Measurements from ENCODE around the gene MRTFA. TPM values are rescaled to one million over a fixed set of nuclear protein-coding genes. Genes with fewer than 3 reads are reported as not detected.

Gene MRTFA
- total RNA-seq, 1 donor from 2014 or later = 99.3 TPM

DNA sequence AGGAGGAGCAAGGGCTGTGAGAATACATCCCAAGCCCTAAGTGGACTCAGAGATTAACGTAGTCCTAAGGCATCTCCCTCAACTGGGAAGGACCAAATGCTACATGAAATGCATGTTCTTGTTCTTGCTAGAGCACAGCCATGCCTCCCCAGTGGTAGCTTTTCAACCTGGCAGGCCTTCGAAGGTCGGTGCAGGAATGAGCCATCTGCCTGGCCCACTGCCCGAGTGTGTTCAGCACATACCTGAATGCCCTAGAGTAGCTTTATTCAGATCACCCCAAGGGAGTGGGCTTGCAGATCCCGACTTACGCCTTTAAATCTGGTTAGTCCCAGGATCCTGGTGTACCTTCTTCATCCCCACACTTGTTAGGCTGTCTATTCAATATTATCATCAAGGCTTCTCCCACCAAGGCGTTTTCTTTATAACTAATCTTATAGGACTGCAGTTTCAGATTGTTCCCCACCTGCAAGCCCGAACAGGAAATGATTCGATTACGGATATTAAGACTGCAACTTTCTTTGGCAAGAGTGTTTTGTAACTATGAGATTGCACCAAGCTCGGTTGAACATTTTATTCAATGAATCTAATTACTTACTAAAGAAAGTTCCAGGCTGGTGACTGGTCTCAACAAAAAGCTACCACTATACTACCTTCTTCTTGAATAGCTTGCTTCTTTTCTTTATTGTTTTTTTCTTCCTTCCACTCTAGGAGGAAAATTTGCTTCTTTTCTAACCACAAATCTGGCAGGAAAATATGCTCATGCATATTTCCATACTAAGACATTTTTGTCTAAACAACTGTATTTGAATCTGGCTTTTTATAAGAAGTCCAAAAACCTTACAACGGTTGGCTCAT, 150.5 kb downstream of the MRTFA start:
- Histone ChIP-seq H3K4me3 (no peak overlapping the region), H3K27ac (peak overlapping the region; percentile 16 to 49), H3K36me3 (no peaks in the 10 kb centered on the region), H3K27me3 (no peaks in the 10 kb centered on the region), H3K4me1 (peaks cover 15 to 19% of the 10 kb centered on the region in 2 donors), H3K9me3 (no peaks in the 10 kb centered on the region)
- TF ChIP-seq, protein P1, sequence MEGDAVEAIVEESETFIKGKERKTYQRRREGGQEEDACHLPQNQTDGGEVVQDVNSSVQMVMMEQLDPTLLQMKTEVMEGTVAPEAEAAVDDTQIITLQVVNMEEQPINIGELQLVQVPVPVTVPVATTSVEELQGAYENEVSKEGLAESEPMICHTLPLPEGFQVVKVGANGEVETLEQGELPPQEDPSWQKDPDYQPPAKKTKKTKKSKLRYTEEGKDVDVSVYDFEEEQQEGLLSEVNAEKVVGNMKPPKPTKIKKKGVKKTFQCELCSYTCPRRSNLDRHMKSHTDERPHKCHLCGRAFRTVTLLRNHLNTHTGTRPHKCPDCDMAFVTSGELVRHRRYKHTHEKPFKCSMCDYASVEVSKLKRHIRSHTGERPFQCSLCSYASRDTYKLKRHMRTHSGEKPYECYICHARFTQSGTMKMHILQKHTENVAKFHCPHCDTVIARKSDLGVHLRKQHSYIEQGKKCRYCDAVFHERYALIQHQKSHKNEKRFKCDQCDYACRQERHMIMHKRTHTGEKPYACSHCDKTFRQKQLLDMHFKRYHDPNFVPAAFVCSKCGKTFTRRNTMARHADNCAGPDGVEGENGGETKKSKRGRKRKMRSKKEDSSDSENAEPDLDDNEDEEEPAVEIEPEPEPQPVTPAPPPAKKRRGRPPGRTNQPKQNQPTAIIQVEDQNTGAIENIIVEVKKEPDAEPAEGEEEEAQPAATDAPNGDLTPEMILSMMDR (IDR thresholded peaks at IDR 0.05) = no peak
- DNase-seq (ENCODE audit: low spot score in 2 of 2) = no peak
- intact Hi-C loops (cut with DNase I) = loop anchor here (5.0 kb wide), 2 partner anchors 34 to 49 kb away; no protein-coding TSS in a partner anchor

DNA sequence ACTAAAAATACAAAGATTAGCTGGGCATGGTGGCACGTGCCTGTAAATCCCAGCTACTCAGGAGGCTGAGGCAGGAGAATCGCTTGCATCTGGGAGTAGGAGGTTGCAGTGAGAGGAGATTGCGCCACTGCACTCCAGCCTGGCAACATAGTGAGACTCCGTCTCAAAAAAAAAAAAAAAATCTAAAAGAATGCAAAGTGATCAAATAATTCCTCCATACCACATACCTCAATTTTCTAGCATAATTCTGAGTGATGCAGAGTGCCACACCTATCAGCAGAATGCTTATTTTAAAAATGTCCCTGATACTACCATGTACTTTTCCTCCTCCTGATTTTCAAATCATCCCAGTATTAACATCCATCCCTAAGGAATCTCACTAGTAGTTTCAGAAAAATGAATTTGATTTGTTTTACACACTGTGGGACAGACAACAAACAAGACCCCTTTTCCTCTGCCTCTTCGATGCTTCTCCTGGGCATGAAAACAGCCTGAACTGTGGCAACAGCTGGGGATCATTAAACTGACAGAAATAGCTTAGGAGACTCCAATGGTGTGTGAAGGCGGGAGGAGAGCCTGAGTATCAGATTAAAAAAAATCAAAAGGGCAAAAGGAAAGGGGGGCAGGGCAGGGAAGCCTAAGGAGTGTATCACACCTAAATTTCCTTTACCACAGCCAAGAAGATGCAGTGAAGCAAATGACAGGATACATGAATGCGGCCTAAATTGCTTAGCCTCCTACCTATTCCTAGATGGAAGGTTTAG, 151.4 kb downstream of the MRTFA start:
- H3K36me3 ChIP-seq = no peaks in the 10 kb centered on the region
- no peaks in the 10 kb centered on the region for H3K27me3 ChIP-seq
- TF ChIP-seq, protein P1 (IDR thresholded peaks at IDR 0.05) = no peak
- peak overlapping the region in 1 of 2 donors; percentile 18 for H3K27ac ChIP-seq
- H3K4me3 ChIP-seq = no peak overlapping the region
- intact Hi-C loops (cut with DNase I) = loop anchor here (5.0 kb wide), 2 partner anchors 33 to 48 kb away; no protein-coding TSS in a partner anchor
- no peak for DNase-seq (ENCODE audit: low spot score in 2 of 2)
- H3K4me1 ChIP-seq = peaks cover 15 to 18% of the 10 kb centered on the region in 2 donors
- H3K9me3 ChIP-seq = no peaks in the 10 kb centered on the region

DNA sequence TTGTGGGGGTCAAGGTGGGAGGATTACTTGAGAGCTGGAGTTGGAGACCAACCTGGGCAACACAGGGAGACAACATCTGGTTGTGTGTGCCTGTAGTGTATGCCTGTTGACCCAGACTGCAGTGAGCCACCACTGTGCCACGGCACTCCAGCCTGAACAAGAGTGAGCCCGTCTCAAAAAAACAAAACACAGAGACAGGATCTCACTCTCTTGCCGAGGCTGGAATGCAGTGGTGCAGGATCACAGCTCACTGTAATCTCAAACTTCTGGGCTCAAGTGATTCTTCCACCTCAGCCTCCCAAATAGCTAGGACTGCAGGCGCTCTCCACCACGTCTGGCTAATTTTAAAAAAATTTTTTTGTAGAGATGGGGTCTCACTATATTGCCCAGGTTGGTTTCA, 153.6 kb downstream of the MRTFA start:
- no peaks in the 10 kb centered on the region for H3K36me3 ChIP-seq
- peaks cover 15 to 18% of the 10 kb centered on the region in 2 donors for H3K4me1 ChIP-seq
- TF ChIP-seq, protein P1 (IDR thresholded peaks at IDR 0.05) = no peak
- no peaks in the 10 kb centered on the region for H3K27me3 ChIP-seq
- no peak overlapping the region for H3K27ac ChIP-seq
- no peak for DNase-seq (ENCODE audit: low spot score in 2 of 2)
- intact Hi-C loops (cut with DNase I) = no loop called here
- H3K4me3 ChIP-seq = no peak overlapping the region
- no peaks in the 10 kb centered on the region for H3K9me3 ChIP-seq

DNA sequence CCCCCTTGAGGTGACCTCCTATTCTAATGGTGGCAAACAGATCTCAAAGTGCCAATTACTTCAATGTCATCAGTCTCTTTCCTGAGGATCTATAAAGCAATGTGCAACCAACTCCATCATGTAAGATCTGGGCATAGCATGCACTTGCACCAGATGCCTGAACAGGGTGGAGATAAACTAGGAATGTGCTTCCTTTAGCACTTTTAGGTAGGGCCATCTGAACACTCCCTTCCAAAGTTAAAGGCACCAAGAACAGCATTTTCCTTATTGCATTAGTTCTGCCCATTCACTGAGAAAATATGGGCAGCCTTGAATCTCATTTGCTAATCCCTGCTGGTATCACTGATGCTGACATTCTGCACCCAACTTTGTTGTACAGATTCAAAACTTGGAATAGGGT, 154.1 kb downstream of the MRTFA start:
- no peak overlapping the region for H3K4me3 ChIP-seq
- DNase-seq (ENCODE audit: low spot score in 2 of 2) = no peak
- H3K4me1 ChIP-seq = peaks cover 15 to 20% of the 10 kb centered on the region in 2 donors
- H3K27me3 ChIP-seq = no peaks in the 10 kb centered on the region
- intact Hi-C loops (cut with DNase I) = no loop called here
- H3K36me3 ChIP-seq = no peaks in the 10 kb centered on the region
- H3K27ac ChIP-seq = no peak overlapping the region
- TF ChIP-seq, protein P1 (IDR thresholded peaks at IDR 0.05) = no peak
- H3K9me3 ChIP-seq = no peaks in the 10 kb centered on the region

DNA sequence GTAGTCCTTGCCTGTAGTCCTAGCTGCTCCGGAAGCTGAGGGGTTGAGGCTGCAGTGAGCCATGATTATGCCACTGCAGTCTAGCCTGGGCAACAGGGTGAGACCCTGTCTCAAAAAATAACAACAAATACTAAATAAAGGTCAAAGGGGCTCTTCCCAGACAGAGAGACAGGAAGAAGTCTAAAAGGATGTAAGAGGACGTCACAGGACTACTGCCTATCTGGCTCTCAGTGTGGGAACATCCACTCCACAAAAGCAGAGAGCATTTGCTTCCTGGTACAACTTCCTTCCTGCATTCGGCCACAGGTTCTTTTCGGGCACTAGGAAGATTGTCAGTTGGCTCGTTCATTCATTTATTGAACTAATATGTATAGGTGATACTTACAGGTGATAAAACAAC, 155.5 kb downstream of the MRTFA start:
- peaks cover 4 to 7% of the 10 kb centered on the region in 2 donors for H3K4me1 ChIP-seq
- H3K9me3 ChIP-seq = no peaks in the 10 kb centered on the region
- no peaks in the 10 kb centered on the region for H3K27me3 ChIP-seq
- intact Hi-C loops (cut with DNase I) = no loop called here
- DNase-seq (ENCODE audit: low spot score in 2 of 2) = no peak
- no peak overlapping the region for H3K27ac ChIP-seq
- TF ChIP-seq, protein P1 (IDR thresholded peaks at IDR 0.05) = no peak
- no peak overlapping the region for H3K4me3 ChIP-seq
- no peaks in the 10 kb centered on the region for H3K36me3 ChIP-seq

Data from ascending aorta (tissue), 2 donors.